GM18951 (cell line): Measurements from ENCODE around the gene HPDL.

ENCODE experiments used
- POLR2A ChIP-seq: IDR thresholded peaks from 4 replicates; pipeline ENCODE4 v1.6.1; 2011; ENCODE audit warnings: mild to moderate bottlenecking; ENCODE audit not compliant: insufficient read length, insufficient read depth; ENCODE audit errors: extremely low read depth
- in situ Hi-C: fragments of 300-500 bp; cut with MboI; formaldehyde crosslinking; loops from one replicate; pipeline ENCODE4 v1.12.0; 2022; ENCODE audit warnings: low sequenced_read_pairs, mixed read lengths, inconsistent platforms; ENCODE audit not compliant: unreplicated experiment

HPDL gene

DNA sequence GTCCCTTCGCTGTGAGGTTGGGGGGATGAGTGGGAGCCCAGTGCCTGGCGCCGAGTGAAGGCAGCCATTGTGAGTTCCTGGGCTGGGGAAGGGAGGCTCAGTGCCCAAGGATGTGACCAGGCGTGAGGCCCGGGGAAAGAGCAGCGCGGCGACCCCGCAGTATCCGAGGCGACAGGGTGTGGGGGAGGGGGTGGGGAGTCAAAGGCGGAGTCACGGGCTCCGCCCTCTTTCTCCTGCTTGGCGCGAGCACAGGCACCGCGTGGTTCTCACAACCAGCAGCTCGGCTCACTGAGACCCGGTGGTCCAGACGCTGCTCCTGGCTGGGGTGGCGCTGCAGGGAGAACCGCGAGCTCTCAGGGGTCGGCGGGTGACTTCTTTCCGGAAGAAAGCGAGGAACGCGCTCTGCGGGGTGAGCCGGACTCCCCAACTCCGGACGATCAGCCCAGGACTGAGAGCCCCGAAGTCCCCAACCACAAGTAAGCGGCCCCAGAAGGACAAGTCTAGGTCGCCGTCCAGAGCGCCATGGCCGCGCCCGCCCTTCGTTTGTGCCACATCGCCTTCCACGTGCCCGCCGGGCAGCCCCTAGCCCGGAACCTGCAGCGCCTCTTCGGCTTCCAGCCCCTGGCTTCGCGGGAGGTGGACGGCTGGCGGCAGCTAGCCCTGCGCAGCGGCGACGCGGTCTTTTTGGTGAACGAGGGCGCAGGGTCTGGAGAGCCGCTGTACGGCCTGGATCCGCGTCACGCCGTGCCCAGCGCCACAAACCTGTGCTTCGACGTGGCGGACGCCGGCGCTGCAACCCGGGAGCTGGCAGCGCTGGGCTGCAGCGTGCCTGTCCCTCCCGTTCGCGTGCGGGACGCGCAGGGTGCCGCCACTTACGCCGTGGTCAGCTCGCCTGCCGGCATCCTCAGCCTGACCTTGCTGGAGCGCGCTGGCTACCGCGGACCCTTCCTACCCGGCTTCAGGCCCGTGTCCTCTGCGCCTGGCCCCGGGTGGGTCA, at the start of gene HPDL:
Gene HPDL (plus strand): TSS at position 269 of the 997 bp plus-strand sequence. CDS start 254 bp downstream, at position 523.
- in situ Hi-C loops, result no loop called here
- peak; percentile 75 for TF ChIP-seq POLR2A

DNA sequence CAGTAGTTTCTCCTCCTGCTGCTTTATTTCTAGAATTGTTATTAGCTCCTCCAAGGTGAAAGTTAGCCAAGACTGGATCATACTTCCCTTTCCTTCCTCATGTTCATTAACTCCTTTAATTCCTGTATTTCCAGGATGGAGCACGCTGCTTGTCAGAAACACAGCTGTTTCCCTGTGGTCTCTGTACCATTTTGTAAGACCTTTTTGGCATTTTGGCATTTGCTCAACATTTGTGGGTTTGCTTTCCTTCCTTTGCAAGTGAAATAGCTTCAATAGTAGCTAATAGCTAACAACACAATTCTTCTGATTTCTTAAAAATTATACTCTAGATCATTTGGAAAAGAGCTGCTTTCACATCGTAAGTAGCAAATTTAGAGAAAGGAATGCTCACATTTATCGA, 44.3 kb upstream of the HPDL start:
- in situ Hi-C loops, result loop anchor here (25.0 kb wide), 1 partner anchor 420 kb away; no protein-coding TSS in a partner anchor
- no peak for TF ChIP-seq POLR2A

DNA sequence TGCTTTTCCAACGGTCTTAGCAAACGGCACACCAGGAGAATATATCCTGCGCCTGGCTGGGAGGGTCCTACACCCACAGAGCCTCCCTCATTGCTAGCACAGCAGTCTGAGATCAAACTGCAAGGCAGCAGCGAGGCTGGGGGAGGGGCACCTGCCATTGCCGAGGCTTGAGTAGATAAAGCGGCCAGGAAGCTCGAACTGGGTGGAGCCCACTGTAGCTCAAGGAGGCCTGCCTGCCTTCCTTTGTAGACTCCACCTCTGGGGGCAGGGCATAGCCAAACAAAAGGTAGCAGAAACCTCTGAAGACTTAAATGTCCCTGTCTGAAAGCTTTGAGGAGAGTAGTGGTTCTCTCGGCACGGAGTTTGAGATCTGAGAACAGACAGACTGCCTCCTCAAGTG, 41.8 kb upstream of the HPDL start:
- in situ Hi-C loops, result loop anchor here (25.0 kb wide), 1 partner anchor 423 kb away; no protein-coding TSS in a partner anchor

DNA sequence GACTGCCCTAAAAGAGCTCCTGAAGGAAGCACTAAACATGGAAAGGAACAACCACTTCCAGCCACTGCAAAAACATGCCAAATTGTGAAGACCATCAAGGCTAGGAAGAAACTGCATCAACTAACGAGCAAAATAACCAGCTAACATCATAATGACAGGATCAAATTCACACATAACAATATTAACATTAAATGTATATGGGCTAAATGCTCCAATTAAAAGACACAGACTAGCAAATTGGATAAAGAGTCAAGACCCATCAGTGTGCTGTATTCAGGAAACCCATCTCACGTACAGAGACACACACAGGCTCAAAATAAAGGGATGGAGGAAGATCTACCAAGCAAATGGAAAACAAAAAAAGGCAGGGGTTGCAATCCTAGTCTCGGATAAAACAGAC, 40.2 kb upstream of the HPDL start:
- in situ Hi-C loops, result loop anchor here (25.0 kb wide), 1 partner anchor 424 kb away; no protein-coding TSS in a partner anchor

DNA sequence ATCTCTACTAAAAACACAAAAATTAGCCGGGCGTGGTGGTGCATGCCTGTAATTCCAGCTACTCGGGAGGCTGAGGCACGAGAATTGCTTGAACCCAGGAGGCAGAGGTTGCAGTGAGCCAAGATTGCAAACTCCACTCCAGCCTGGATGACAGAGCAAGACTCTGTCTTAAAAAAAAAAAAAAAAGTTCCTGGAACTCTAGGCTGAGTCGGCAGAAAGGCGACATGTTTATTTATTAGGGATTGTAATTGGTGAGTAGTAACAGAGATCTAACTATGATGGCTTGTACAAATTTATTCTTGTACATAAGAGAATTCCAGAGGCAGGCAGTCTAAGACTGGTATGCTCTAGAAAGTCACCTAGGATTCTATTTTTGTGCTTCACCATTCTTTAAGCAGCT, 35.7 kb upstream of the HPDL start:
- in situ Hi-C loops, result loop anchor here (25.0 kb wide), 1 partner anchor 429 kb away; no protein-coding TSS in a partner anchor

DNA sequence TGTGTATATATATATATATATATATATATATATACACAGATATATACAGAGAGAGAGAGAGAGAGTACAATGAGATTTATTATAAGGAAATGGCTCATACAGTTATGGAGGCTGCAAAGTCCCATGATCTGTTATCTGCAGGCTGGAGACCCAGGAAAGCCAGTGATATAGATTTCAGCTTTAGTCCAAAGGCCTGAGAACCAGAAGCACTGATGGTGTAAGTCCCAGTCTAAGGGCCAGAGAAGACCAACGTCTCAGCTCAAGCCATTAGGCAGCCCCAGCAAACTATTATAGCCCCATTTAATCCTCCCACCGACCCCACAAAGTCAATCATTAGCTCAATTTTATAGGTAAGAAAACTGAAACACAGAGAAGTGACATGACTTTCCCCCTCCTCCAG, 35.0 kb upstream of the HPDL start:
- in situ Hi-C loops, result loop anchor here (25.0 kb wide), 1 partner anchor 429 kb away; no protein-coding TSS in a partner anchor
- TF ChIP-seq POLR2A, result no peak

DNA sequence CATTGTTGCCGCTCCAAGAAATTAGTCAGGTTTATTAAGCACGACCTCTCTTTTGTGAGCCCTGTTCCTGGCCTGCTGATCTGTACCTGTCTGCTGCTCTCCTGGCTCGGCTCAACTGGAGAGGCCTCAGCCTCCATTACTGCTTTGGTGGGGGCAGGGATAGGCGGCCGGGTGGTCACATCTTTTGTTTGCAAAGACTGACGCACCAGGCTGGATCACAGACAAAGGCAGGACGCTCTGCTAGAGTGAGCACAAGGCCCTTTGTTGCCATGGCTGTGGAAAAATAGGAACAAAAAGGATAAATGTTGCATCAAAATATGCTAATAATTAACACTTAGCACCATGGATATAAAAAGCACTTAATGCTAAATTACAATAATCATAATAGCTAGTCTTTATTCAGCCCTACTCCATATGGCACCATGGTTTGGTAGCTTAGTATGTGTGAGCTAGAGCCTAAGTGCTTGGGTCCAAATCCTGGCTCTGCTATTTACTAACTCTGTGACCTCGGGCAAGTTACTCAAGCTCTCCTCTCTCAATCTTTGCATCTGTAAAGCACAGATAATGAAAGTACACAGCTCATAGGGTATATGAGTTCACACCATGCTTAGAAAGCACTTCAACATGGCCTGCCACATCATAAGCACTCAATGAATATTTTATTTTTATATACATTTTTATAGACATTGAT, 28.9 kb upstream of the HPDL start:
- no peak for TF ChIP-seq POLR2A
- in situ Hi-C loops, result loop anchor here (25.0 kb wide), 1 partner anchor 436 kb away; no protein-coding TSS in a partner anchor

DNA sequence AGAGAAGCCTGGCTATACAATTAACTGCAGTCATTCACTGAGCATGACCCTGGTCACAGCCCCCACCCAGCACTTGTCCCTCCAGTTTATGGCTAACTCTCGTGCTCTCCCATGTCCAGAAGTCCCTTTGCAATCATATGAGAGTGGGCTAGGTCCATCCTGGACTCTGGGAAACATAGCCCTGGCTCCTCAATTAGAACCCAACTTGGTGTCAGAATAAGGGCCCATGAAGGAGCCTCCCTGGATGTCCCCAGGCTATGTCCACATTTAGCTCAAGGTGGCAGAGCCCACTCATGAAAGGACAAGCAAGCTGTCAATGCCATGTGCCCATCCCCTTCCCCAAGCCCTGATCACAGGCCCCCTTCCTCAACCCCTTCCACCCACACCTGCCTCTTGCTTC, 27.4 kb upstream of the HPDL start:
- in situ Hi-C loops, result loop anchor here (25.0 kb wide), 1 partner anchor 437 kb away; no protein-coding TSS in a partner anchor
- TF ChIP-seq POLR2A, result no peak

DNA sequence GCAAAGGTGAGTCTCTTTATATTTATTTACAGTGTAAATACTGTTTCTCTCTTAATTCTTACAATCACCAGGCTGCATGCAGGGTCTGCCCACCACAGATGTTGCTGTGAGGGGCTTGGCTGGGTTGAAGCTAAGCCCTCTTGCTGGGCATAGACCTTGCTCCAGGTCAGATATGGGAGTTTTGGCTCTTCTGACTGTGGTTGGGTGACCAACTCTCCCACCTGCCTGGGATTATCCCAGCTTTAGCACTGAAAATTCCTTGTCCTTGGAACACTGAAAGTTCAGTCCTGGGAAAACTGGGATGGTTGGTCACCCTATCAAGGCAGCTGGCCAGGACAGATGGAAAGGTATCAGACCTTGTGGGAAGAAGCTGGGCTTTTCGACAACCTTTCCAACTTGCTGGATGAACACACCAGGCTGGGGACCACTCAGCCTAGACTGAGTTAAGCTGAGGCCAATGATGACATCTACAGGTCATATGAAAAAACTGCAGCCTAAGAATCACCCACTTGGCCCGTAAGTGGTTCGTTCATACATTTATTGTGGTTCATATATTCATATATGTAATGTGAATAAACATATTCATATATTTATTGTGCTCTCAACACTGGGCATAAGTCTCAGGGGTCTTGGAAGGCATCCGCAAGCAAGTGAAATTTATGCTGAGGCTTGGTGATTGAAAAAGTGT, 26.6 kb upstream of the HPDL start:
- no peak for TF ChIP-seq POLR2A
- in situ Hi-C loops, result loop anchor here (5.0 to 25.0 kb wide), 2 partner anchors 288 to 438 kb away; partner anchors contain the start of genes HECTD3 and UROD

DNA sequence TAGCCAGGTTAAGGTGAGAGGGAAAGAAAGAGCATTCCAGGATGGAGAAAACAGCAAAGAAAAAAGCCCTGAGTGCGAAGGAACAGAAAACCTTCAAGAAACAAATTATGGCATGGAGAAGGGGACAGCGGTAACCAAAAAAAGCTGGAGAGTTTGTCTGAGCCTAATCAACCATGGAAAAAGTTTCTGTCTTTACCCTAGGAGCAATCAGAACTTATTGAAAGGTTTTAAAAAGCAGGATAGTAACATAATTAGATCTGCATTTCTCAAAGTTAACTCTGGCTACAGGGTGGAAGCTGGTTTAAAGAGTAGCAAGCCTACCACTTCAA, 26.1 kb upstream of the HPDL start:
- no peak for TF ChIP-seq POLR2A
- in situ Hi-C loops, result loop anchor here (5.0 kb wide), 1 partner anchor 288 kb away; the partner anchor contains the start of genes HECTD3 and UROD

DNA sequence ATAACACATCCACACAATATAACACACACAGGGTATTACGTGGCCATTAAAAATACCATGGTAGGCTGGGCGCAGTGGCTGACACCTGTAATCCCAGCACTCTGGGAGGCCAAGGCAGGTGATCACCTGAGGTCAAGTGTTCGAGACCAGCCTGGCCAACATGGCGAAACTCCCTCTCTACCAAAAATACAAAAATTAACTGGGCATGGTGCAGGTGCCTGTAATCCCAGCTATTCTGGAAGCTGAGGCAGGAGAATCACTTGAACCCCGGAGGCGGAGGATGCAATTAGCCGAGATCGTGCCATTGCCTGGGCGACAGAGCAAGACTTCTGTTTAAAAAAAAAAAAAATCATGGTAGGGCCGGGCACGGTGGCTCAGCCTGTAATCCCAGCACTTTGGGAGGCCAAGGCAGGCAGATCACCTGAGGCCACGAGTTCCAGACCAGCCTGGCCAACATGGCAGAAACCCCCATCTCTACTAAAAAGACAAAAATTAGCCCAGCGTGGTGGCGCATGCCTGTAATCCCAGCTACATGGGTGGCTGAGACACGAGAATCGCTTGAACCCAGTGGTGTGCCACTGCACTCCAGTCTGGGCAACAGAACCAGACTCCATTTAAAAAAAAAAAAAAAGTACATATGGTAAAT, 24.1 kb upstream of the HPDL start:
- in situ Hi-C loops, result loop anchor here (5.0 kb wide), 1 partner anchor 290 kb away; the partner anchor contains the start of genes HECTD3 and UROD
- no peak for TF ChIP-seq POLR2A

DNA sequence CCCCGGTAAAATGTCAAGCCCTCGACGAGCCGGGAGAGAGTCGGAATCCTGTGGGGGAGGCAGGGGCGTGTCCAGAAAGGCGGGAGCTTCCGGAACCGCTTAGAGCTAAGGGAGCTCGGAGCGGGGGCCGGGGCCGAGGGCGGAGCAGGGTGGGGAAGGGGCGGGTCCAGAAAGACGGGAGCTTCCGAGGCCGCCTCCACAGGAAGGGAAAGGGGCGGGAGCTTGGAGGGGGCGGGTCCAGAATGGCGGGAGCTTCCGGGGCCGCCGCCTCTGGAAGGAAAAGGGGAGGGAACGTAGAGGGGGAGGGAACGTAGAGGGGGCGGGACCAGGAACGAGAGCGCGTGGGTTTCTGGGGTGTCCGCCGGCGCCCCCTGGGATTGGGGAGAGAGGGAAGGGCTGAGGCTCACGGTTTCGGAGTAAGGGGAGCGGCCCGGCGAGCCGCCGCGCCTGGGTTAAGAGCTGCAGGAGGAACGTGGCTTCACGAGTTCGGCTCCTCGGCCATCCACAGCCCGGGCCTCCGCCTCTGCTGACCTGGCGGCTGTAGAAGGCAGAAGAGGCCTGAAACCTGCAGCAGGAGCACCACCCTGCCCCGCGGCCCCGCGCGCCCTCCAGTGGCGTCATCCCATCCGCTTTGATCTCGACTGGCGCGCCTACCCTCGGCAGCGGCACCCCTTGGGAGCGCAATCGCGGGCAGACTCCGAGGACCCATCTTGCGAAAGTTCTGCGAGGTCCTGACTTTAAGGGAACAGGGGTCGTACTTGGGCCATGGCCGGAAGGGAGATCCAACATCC, 23.0 kb upstream of the HPDL start:
- peak; percentile 82 for TF ChIP-seq POLR2A
- in situ Hi-C loops, result loop anchor here (5.0 kb wide), 1 partner anchor 291 kb away; the partner anchor contains the start of genes HECTD3 and UROD
